NT2/D1 (cell line): ENCODE results near the gene FYCO1.

Experiments
- DNase-seq: peaks from one replicate; pipeline ENCODE4 v3.0.0-alpha.2; 2011; ENCODE audit warnings: low read depth, low spot score
- H3K27me3 ChIP-seq: 2 replicates; pipeline ENCODE4 v1.6.0; 2011; ENCODE audit warnings: mild to moderate bottlenecking; ENCODE audit not compliant: insufficient read length, insufficient read depth
- H3K36me3 ChIP-seq: 2 replicates; pipeline ENCODE4 v1.6.1; 2011; ENCODE audit warnings: mild to moderate bottlenecking, low read length, mixed read lengths; ENCODE audit not compliant: insufficient read depth, insufficient read length
- H3K4me1 ChIP-seq: 2 replicates; pipeline ENCODE4 v1.5.1; 2011; ENCODE audit not compliant: insufficient read depth, insufficient read length
- H3K4me3 ChIP-seq: 2 replicates; pipeline ENCODE4 v1.5.1; 2011; ENCODE audit warnings: low read depth; ENCODE audit not compliant: insufficient read length
- H3K9ac ChIP-seq: 2 replicates; pipeline ENCODE4 v1.6.0; 2011; ENCODE audit warnings: low read depth; ENCODE audit not compliant: insufficient read length
- H3K9me3 ChIP-seq: 2 replicates; pipeline ENCODE4 v1.5.1; 2011; ENCODE audit warnings: mild to moderate bottlenecking, low read length; ENCODE audit not compliant: insufficient read depth
- SUZ12 ChIP-seq: IDR thresholded peaks from 2 replicates; pipeline ENCODE4 v1.6.1; 2011; ENCODE audit not compliant: insufficient read length, insufficient read depth; ENCODE audit errors: extremely low read depth
- YY1 ChIP-seq: IDR thresholded peaks from 2 replicates; pipeline ENCODE4 v1.6.1; 2011; ENCODE audit not compliant: insufficient read length, insufficient read depth
- ZNF274 ChIP-seq: IDR thresholded peaks from 2 replicates; pipeline ENCODE4 v1.6.1; 2011; ENCODE audit warnings: mild to moderate bottlenecking, low read depth, low read length

FYCO1 gene

DNA sequence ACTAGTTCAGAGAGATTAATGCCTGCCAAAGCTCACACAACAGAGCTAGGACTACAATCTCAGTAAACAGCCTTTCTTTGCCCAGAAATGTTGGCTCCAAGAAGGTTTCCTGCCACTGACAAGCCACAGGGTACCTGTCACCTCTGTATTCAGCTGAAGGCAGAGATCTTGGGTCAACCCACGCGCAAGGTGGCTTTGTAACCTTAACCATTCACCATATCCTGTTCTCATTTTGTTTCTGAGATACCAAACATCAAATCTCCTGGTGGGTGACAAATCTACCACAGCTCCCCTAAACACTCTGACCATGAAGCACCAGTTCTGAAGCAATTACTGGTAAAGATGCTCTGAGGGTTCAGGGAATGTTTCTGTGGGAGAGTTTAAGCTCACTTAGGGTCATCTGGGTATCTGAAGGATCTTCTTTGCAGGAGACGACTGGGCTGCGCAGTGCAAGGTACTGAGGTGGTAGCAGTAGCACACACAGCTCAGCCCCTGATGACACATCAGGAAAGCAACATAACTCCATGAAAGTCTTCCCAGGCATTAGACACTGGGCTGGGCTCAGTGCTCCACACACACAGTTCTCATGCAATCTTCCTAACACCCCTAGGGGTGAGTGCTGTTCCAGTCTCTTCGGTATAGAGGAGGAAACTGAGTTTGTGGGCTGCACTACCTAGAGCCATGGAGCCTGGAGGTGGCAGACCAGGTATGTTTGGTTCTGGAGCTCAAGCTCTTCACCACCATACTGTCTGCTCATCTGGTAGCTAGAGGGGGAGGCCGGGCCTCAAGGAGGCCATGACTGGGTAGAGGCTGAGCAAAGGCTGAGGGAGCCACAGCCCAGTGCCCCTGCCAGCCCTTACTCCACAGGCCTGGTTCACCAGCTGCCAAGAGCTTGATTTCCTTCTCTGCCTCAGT, 44.7 kb downstream of the FYCO1 start:
- no peak for TF ChIP-seq SUZ12
- no peak for TF ChIP-seq ZNF274
- TF ChIP-seq YY1: no peak
- Histone ChIP-seq H3K27me3 (no peaks in the 10 kb centered on the region), H3K9me3 (no peaks in the 10 kb centered on the region), H3K4me1 (no peaks in the 10 kb centered on the region), H3K9ac (no peak overlapping the region), H3K4me3 (no peak overlapping the region), H3K36me3 (peaks cover 94% of the 10 kb centered on the region)
- DNase-seq: no peak

DNA sequence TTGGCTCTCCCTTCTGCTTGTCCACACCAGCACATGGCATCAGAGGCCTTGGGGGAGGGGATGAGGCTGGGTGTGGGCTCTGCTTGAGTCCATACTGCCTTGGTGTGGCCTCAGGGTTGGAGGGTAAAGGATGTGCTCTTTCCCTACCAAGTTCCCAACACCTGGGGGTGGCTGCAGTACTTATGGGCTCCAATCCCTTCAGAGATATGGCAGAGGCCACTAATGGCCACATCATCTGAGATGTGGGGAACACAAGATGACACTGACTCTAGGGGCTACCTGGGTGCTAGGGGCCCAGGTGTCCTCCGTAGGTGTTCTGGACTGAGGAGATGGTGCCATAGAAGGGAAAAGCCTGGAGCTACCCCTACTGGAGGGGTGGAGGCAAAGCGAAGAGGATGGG, 45.5 kb downstream of the FYCO1 start:
- Histone ChIP-seq H3K9ac (no peak overlapping the region), H3K9me3 (no peaks in the 10 kb centered on the region), H3K36me3 (peaks cover 90% of the 10 kb centered on the region), H3K4me1 (no peaks in the 10 kb centered on the region), H3K27me3 (no peaks in the 10 kb centered on the region), H3K4me3 (no peak overlapping the region)
- no peak for DNase-seq
- no peak for TF ChIP-seq ZNF274
- no peak for TF ChIP-seq YY1
- TF ChIP-seq SUZ12: no peak

DNA sequence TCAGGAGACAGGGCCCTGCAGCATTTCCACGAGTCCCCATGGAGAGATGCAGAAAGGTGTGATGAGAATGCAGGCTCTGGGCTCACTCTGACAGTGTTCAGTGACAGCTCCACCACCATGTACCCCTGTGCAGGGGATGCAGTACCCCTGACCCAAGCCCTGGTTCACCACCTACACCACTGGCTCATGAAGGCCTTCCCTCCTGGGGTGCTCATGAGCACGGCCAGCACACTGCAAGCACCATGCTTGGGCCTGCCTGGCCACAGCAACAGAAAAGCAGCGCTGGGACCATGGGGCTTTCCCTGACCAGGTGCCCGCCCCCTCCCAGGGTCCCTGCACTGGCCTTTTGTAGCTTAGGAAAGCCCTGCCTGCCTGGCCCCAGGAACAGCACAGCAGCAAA, 46.2 kb downstream of the FYCO1 start:
- no peaks in the 10 kb centered on the region for H3K9me3 ChIP-seq
- no peak overlapping the region for H3K4me3 ChIP-seq
- H3K36me3 ChIP-seq: peaks cover 84% of the 10 kb centered on the region
- H3K4me1 ChIP-seq: no peaks in the 10 kb centered on the region
- H3K9ac ChIP-seq: no peak overlapping the region
- no peak for DNase-seq
- no peaks in the 10 kb centered on the region for H3K27me3 ChIP-seq
- TF ChIP-seq YY1 (no peak), ZNF274 (no peak), SUZ12 (no peak)

DNA sequence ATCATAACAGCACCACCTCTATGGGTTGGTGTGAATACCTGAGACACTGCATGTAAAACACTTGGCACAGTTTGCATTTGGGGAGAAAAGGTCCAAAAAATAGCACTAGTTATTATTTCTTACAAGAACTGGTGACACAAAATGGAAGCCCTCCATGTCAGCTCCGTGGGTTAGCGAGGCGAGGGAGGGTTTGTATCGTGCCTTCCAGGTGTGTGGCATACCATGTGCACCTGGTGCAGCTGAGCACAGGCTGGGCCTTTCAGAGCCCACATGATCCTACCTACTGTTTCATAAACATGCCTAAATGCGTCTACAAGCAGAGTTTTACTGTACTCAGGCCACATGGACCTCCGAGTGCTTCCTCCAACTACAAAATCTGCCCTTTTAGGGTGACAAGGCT, 46.7 kb downstream of the FYCO1 start:
- DNase-seq: no peak
- Histone ChIP-seq H3K9me3 (no peaks in the 10 kb centered on the region), H3K27me3 (no peaks in the 10 kb centered on the region), H3K4me3 (no peak overlapping the region), H3K4me1 (no peaks in the 10 kb centered on the region), H3K36me3 (peaks cover 79% of the 10 kb centered on the region), H3K9ac (no peak overlapping the region)
- TF ChIP-seq ZNF274: no peak
- TF ChIP-seq SUZ12: no peak
- TF ChIP-seq YY1: no peak

DNA sequence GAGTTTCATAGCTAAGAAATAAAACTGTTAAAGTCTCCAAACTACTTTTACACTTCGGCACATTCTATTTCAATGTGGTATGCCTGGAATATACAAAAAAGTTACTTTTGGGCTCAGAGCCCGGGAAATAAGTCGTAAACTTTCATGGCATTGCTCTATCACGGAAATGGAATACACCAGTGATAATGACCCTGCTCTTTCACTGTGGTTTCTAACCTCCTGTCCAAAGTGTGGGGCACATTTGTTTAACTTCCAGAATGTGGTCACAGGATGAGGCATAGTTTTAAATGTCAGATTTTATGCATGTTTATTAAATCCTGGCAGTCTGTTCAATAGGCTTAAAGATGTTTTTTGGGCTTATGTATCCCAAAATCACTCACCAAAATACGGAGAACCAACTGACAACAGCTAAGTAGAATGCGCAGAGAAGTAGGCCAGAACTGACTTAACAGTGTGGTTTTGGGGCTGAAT, 47.3 kb downstream of the FYCO1 start:
- H3K36me3 ChIP-seq: peaks cover 74% of the 10 kb centered on the region
- H3K9me3 ChIP-seq: no peaks in the 10 kb centered on the region
- no peak overlapping the region for H3K9ac ChIP-seq
- H3K27me3 ChIP-seq: no peaks in the 10 kb centered on the region
- TF ChIP-seq ZNF274: no peak
- TF ChIP-seq YY1: no peak
- H3K4me1 ChIP-seq: no peaks in the 10 kb centered on the region
- DNase-seq: no peak
- no peak overlapping the region for H3K4me3 ChIP-seq

DNA sequence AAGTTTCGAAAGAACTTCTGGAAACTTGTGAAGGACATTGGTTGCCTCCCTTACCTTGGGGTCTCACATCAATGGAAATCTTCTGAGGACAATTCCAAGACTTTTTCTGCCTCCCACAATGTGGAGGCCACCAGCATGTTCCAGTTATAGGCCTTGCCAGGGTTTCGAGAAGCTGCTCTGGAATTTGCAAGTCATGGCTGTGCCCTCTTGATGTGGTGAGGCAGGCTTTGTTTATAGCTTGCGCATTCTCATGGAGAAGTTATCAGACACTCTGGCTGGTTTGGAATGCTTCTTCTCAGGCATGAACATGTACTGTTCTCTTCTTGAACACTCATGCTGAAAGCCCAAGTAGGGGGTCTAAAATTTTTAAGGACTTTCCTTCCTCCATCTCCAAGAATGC, 48.3 kb downstream of the FYCO1 start:
- Histone ChIP-seq H3K9me3 (no peaks in the 10 kb centered on the region), H3K4me3 (no peak overlapping the region), H3K27me3 (no peaks in the 10 kb centered on the region), H3K36me3 (peaks cover 64% of the 10 kb centered on the region), H3K4me1 (no peaks in the 10 kb centered on the region), H3K9ac (no peak overlapping the region)
- no peak for DNase-seq
- TF ChIP-seq ZNF274 (no peak), YY1 (no peak), SUZ12 (no peak)

DNA sequence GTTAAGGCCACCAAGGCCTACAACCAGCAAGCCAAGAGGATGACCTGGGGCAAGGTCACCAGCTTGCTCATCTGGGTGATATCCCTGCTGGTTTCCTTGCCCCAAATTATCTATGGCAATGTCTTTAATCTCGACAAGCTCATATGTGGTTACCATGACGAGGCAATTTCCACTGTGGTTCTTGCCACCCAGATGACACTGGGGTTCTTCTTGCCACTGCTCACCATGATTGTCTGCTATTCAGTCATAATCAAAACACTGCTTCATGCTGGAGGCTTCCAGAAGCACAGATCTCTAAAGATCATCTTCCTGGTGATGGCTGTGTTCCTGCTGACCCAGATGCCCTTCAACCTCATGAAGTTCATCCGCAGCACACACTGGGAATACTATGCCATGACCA, 48.7 kb downstream of the FYCO1 start:
- H3K27me3 ChIP-seq: no peaks in the 10 kb centered on the region
- H3K36me3 ChIP-seq: peaks cover 59% of the 10 kb centered on the region
- no peak for DNase-seq
- no peaks in the 10 kb centered on the region for H3K4me1 ChIP-seq
- TF ChIP-seq YY1: no peak
- no peak for TF ChIP-seq ZNF274
- TF ChIP-seq SUZ12: no peak
- H3K4me3 ChIP-seq: no peak overlapping the region
- H3K9ac ChIP-seq: no peak overlapping the region
- no peaks in the 10 kb centered on the region for H3K9me3 ChIP-seq
